GM20000 (cell line): ENCODE data around the gene CD28.

Experiments
- DNase-seq: peaks from one replicate; pipeline ENCODE4 v3.0.0; 2012; ENCODE audit warnings: low spot score
- TF ChIP-seq, protein P1 (sequence below): IDR thresholded peaks from 2 replicates; pipeline ENCODE4 v1.5.1; 2012; ENCODE audit warnings: mild to moderate bottlenecking, control low read depth; ENCODE audit errors: extremely low read depth, missing control alignments

CD28 gene

DNA sequence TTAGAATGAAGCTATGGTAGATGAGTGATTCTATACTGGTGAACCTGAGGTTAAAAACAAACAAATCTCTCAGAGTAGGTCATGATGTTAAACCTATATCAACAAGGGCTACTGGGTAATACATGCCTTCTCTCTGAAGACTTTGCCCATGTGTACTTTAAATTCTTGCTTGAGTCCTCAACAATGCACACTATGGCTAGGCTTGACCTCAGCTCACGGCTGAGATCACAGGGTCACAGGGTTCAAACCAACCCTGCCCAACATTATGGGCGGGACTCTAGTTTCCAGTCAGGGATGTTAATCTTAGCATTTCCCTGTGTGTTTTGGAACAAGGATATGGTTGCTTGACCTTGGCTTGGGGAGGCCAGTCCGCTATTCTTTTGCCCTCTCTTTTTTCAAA is 7.7 kb downstream of the CD28 start:
- TF ChIP-seq, protein P1, sequence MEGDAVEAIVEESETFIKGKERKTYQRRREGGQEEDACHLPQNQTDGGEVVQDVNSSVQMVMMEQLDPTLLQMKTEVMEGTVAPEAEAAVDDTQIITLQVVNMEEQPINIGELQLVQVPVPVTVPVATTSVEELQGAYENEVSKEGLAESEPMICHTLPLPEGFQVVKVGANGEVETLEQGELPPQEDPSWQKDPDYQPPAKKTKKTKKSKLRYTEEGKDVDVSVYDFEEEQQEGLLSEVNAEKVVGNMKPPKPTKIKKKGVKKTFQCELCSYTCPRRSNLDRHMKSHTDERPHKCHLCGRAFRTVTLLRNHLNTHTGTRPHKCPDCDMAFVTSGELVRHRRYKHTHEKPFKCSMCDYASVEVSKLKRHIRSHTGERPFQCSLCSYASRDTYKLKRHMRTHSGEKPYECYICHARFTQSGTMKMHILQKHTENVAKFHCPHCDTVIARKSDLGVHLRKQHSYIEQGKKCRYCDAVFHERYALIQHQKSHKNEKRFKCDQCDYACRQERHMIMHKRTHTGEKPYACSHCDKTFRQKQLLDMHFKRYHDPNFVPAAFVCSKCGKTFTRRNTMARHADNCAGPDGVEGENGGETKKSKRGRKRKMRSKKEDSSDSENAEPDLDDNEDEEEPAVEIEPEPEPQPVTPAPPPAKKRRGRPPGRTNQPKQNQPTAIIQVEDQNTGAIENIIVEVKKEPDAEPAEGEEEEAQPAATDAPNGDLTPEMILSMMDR = no peak
- no peak for DNase-seq

DNA sequence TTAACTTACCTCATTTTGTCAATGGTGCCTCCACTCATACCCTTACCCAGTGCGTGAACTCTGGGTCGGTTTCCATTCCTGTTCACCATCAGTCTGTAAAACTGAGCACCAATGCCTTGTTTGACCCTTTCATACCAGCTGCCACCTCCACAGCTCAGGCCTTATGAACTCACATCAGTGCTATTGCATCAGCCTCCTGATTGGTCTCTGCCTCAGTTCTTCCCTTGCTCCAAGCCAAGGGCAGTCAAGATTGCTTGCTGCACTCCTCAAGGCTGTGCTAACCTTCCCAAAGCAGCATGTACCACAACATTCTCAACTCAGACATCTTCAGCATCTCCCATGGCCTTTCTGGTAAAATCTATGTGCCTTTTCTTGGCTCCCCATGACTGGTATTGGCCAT is 9.3 kb downstream of the CD28 start:
- no peak for DNase-seq
- TF ChIP-seq, protein P1 = no peak

- no peak for DNase-seq
- TF ChIP-seq, protein P1 = no peak
Measured at GRCh38 chr2:203718087-203718486, 11.6 kb downstream of the CD28 start.

DNA sequence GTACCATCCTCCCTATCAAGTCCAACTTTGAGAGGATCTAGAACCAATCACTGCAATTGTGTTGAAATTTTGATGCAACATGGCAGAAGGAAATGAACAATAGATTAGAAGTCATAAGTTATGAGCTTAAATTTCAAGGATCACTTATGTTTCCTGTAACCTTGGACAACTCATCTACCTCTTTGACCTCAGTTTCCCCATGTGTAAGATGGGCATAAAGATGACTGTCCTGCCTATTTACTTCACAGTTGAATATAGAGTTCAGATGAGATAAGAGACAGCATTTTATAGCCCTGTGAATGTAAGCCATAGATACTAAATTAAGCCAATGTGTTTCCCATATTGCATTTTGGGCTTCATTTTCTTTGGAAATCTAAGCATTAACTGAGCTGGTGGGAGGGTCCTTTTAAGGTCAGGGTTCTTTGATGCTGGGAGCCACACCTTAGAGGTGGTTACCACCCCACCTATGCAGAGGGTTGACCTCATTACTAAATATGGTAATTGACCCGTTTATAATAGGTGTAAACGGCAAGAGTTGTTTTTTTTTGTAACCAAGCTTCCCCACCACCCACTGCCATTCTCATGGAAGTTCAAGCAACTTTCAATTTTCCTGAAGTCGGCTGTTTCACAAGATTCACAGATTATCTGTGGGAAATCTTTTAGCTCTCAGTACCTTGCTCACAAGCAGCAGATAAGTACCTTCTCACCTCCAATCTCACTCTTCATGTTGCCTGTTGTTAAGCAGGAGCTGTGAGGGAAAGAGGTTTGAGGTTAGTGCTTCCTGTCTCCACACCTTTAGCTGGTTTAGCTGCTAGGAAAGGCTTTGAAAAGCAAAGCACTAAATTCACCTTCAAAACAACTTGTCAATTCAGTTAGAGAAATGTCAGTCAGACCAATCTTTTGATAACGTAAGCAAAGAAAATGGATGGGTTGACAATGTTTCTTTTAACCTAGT is 13.3 kb downstream of the CD28 start:
- no peak for DNase-seq
- TF ChIP-seq, protein P1 = no peak

DNA sequence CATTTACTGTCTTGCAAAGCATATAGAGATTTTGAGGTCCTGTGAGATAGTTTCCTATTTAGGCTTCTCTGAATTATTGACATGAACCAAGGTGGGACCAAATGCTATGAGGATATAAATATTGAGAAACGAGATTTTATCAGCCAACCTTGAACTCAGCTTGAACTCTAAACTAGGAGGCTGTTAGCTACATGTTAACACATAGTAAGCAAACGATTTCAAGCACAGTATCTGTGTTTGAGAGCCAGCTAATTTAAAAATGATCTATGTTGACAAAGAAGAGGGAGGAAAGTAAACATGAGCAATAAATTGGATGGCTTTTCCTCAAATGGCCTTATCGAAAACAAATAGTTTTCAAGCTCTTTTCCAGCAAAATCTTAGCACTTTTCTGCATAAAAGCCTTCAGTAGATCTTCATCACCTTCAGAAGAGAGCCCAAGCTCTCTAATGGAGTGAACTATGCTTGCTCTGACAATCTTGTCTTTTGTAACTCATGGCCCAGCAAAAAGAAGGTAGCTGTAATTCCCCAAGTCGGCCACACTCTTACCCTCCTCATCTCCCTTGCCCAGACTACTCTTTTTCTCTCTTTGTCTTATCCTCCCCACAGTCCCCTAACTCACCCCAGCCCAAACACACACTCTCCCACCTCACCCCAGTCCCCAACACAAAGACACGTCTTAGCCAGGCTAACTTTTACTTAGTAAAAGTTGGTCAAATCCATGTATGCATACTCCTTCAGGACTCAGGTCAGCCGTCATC is 14.7 kb downstream of the CD28 start:
- no peak for DNase-seq
- TF ChIP-seq, protein P1 = no peak

DNA sequence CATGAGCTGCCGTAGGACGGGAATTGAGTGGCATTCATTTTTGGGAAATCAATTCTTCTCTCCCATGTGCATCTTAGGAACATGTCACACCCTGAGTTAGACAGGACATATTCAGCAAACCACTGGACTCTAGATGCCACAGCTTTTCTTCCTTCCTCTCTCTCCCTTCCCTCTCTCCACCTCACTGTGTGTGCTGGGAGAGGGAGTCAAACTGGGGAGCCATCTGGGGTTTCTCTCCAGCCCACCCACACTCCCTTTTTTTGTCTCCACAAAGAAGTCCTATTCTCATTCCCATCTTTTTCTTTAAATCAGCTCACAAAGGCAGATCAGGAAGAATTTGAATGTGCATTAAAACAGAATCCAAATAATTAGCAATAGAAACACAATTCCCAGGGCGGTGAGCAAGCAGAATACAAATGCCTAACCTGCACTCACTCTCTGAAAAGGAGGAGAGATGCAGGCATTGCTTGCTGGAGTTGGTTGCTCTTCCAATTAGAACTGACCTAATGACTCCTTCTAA is 15.4 kb downstream of the CD28 start:
- TF ChIP-seq, protein P1 = no peak
- DNase-seq = no peak

- TF ChIP-seq, protein P1 = no peak
- no peak for DNase-seq
Measured at GRCh38 chr2:203722411-203722810, 16.0 kb downstream of the CD28 start.
